Colonic mucosa (tissue), 4 donors: ENCODE results near the gene ORAI2. TPM values are rescaled to one million over a fixed set of nuclear protein-coding genes. Genes with fewer than 3 reads are reported as not detected.
A peak's percentile ranks its signal among the peaks of the same experiment; 100 is the strongest.

ENCODE experiments used
- DNase-seq: peaks from one replicate; pipeline ENCODE4 v3.0.0-alpha.2; 2020
- H3K27ac ChIP-seq: fragments of 200-600 bp; one replicate; pipeline ENCODE4 v1.8.0; 2021
- H3K27me3 ChIP-seq: fragments of 200-600 bp; one replicate; pipeline ENCODE4 v1.8.0; 2021
- H3K36me3 ChIP-seq: fragments of 200-600 bp; one replicate; pipeline ENCODE4 v1.8.0; 2021
- H3K4me1 ChIP-seq: fragments of 200-600 bp; one replicate; pipeline ENCODE4 v1.8.0; 2021; ENCODE audit warnings: mild to moderate bottlenecking
- H3K4me3 ChIP-seq: fragments of 200-600 bp; one replicate; pipeline ENCODE4 v1.8.0; 2021
- H3K9ac ChIP-seq, 2 donors: one replicate each; pipeline ENCODE4 v1.7.0; 2013; ENCODE audit warnings: control low read depth in 2 of 2, low read depth in 2 of 2, low read length in 2 of 2
- H3K9me3 ChIP-seq: fragments of 200-600 bp; one replicate; pipeline ENCODE4 v1.8.0; 2021
- intact Hi-C: fragments of 100-400 bp; cut with DNase I; formaldehyde crosslinking; loops from one replicate; pipeline ENCODE4 v1.14.1; 2022
- total RNA-seq, 2 donors: library from RNA; stranded (reverse); fragmentation: NEBNext Ultra II Directional in 1 of 2; extraction: Animal tissue kit (Norgen Biotek cat#: 25700) in 1 of 2; gene quantifications; one replicate each; pipeline ENCODE4 v1.2.1, GENCODE V29; 2021
- TF ChIP-seq, protein P1 (sequence below): fragments of 200-600 bp; IDR thresholded peaks from one replicate; pipeline ENCODE4 v1.8.0; 2022; ENCODE audit warnings: antibody characterized with exemption, mild to moderate bottlenecking
- donor health status: healthy.
- donor health status: DM: no; HTN: no; CAD: no.
- donor health status: DM: no; HTN: no; CAD: no.

ORAI2 gene
- total RNA-seq, 2 donors from 2014 or later: 3.3 to 5.5 TPM

- H3K36me3 ChIP-seq: peaks cover 1% of the 10 kb centered on the region
- no peak overlapping the region for H3K27ac ChIP-seq
- peaks cover 3% of the 10 kb centered on the region for H3K4me1 ChIP-seq
- no peaks in the 10 kb centered on the region for H3K27me3 ChIP-seq
- TF ChIP-seq, protein P1, sequence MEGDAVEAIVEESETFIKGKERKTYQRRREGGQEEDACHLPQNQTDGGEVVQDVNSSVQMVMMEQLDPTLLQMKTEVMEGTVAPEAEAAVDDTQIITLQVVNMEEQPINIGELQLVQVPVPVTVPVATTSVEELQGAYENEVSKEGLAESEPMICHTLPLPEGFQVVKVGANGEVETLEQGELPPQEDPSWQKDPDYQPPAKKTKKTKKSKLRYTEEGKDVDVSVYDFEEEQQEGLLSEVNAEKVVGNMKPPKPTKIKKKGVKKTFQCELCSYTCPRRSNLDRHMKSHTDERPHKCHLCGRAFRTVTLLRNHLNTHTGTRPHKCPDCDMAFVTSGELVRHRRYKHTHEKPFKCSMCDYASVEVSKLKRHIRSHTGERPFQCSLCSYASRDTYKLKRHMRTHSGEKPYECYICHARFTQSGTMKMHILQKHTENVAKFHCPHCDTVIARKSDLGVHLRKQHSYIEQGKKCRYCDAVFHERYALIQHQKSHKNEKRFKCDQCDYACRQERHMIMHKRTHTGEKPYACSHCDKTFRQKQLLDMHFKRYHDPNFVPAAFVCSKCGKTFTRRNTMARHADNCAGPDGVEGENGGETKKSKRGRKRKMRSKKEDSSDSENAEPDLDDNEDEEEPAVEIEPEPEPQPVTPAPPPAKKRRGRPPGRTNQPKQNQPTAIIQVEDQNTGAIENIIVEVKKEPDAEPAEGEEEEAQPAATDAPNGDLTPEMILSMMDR: no peak
- no peak overlapping the region for H3K4me3 ChIP-seq
- DNase-seq: no peak
- no peaks in the 10 kb centered on the region for H3K9me3 ChIP-seq
- intact Hi-C loops: no loop called here
- no peak overlapping the region for H3K9ac ChIP-seq
These were observed 19.8 kb upstream of the ORAI2 start for GRCh38 chr7:102413611-102414010.

GRCh38 chr7:102415685-102416225 is 17.6 kb upstream of the ORAI2 start:
- H3K36me3 ChIP-seq: no peaks in the 10 kb centered on the region
- no peaks in the 10 kb centered on the region for H3K27me3 ChIP-seq
- DNase-seq: no peak
- no peaks in the 10 kb centered on the region for H3K9me3 ChIP-seq
- no peak overlapping the region for H3K9ac ChIP-seq
- no peak overlapping the region for H3K4me3 ChIP-seq
- H3K4me1 ChIP-seq: peaks cover 3% of the 10 kb centered on the region
- intact Hi-C loops: no loop called here
- peak overlapping the region; percentile 28 for H3K27ac ChIP-seq
- TF ChIP-seq, protein P1: no peak

DNA sequence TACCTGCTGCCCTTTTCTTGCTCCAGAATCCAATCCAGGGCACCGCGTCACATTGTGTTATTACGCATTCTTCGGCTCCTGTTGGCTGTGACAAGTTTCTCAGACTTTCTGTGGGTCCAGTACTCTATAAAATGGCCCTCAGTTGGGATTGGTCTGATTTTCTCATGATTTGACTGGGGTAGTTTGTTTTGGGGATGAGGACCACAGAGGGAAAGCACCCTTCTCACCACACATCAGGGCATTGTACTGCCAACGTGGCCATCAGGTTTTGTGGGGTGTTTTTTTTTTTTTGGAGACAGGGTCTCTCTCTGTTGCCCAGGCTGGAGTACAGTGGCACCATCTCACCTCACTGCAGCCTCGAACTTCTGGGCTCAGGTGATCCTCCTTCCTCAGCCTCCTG is 17.0 kb upstream of the ORAI2 start:
- no peaks in the 10 kb centered on the region for H3K9me3 ChIP-seq
- intact Hi-C loops: no loop called here
- peaks cover 3% of the 10 kb centered on the region for H3K4me1 ChIP-seq
- no peak overlapping the region for H3K4me3 ChIP-seq
- no peak for DNase-seq
- no peaks in the 10 kb centered on the region for H3K27me3 ChIP-seq
- TF ChIP-seq, protein P1: no peak
- H3K36me3 ChIP-seq: no peaks in the 10 kb centered on the region
- no peak overlapping the region for H3K9ac ChIP-seq
- H3K27ac ChIP-seq: no peak overlapping the region

- DNase-seq: no peak
- Histone ChIP-seq H3K27me3 (no peaks in the 10 kb centered on the region), H3K9ac (no peak overlapping the region), H3K36me3 (no peaks in the 10 kb centered on the region), H3K9me3 (no peaks in the 10 kb centered on the region), H3K4me1 (peaks cover 3% of the 10 kb centered on the region), H3K4me3 (no peak overlapping the region), H3K27ac (no peak overlapping the region)
- intact Hi-C loops: no loop called here
- TF ChIP-seq, protein P1: no peak
These were observed 16.3 kb upstream of the ORAI2 start for GRCh38 chr7:102417105-102417504.

- Histone ChIP-seq H3K4me3 (no peak overlapping the region), H3K9ac (no peak overlapping the region), H3K36me3 (no peaks in the 10 kb centered on the region), H3K27ac (no peak overlapping the region), H3K4me1 (peaks cover 3% of the 10 kb centered on the region), H3K9me3 (no peaks in the 10 kb centered on the region), H3K27me3 (no peaks in the 10 kb centered on the region)
- no peak for DNase-seq
- intact Hi-C loops: no loop called here
- TF ChIP-seq, protein P1: no peak
These were observed 14.8 kb upstream of the ORAI2 start for GRCh38 chr7:102418592-102418991.
